ENCODE data around the gene EID3.

The EID3 gene

GRCh38 chr12:104288635-104289274 lies 14.8 kb upstream of the EID3 start:
- H3K4me1 ChIP-seq (ENCODE audit: low read length), result peaks cover 21% of the 10 kb centered on the region
- H3K9ac ChIP-seq (ENCODE audit: low read length), result peak overlapping the region; percentile 78
- peak overlapping the region; percentile 91 for H3K4me3 ChIP-seq (ENCODE audit: low read length)
- peak overlapping the region; percentile 32; the same call in 1 of the 2 replicates for H2AFZ ChIP-seq (ENCODE audit: low read depth, low read length)
- H3K9me3 ChIP-seq (ENCODE audit: insufficient read depth, low read length), result no peaks in the 10 kb centered on the region
- peaks cover 3% of the 10 kb centered on the region; the same call in 1 of the 2 replicates for H4K20me1 ChIP-seq (ENCODE audit: insufficient read depth, low read length)
- peaks cover 68% of the 10 kb centered on the region for H3K79me2 ChIP-seq (ENCODE audit: low read length)
- peak overlapping the region; percentile 100 for H3K4me2 ChIP-seq (ENCODE audit: low read length)
- no peaks in the 10 kb centered on the region for H3K27me3 ChIP-seq (ENCODE audit: low read depth, low read length)
- TF ChIP-seq CTCF (IDR thresholded peaks at IDR 0.05; ENCODE audit: low read depth, low read length) (0 out of 2 replicates have a peak, but pooled peaks have one; percentile 5), EZH2phosphoT487 (IDR thresholded peaks at IDR 0.05; ENCODE audit: low read depth) (no peak)
- H3K27ac ChIP-seq (ENCODE audit: low read length), result peak overlapping the region; percentile 94
- peaks cover 17% of the 10 kb centered on the region for H3K36me3 ChIP-seq (replicated peaks; ENCODE audit: low read depth, low read length)

- Histone ChIP-seq H4K20me1 (ENCODE audit: insufficient read depth, low read length) (peaks cover 11% of the 10 kb centered on the region), H3K4me2 (ENCODE audit: low read length) (no peak overlapping the region), H3K9me3 (ENCODE audit: insufficient read depth, low read length) (no peaks in the 10 kb centered on the region), H3K4me1 (ENCODE audit: low read length) (peaks cover 21% of the 10 kb centered on the region), H2AFZ (ENCODE audit: low read depth, low read length) (no peak overlapping the region), H3K36me3 (replicated peaks; ENCODE audit: low read depth, low read length) (peaks cover 24% of the 10 kb centered on the region), H3K4me3 (ENCODE audit: low read length) (no peak overlapping the region), H3K27me3 (ENCODE audit: low read depth, low read length) (no peaks in the 10 kb centered on the region), H3K9ac (ENCODE audit: low read length) (no peak overlapping the region), H3K79me2 (ENCODE audit: low read length) (peaks cover 84% of the 10 kb centered on the region), H3K27ac (ENCODE audit: low read length) (no peak overlapping the region)
- TF ChIP-seq EZH2phosphoT487 (IDR thresholded peaks at IDR 0.05; ENCODE audit: low read depth) (no peak), CTCF (IDR thresholded peaks at IDR 0.05; ENCODE audit: low read depth, low read length) (no peak)
These were observed 13.2 kb upstream of the EID3 start for GRCh38 chr12:104290320-104290719.

- Histone ChIP-seq H3K4me2 (ENCODE audit: low read length) (no peak overlapping the region), H2AFZ (ENCODE audit: low read depth, low read length) (no peak overlapping the region), H3K9me3 (ENCODE audit: insufficient read depth, low read length) (no peaks in the 10 kb centered on the region), H3K27ac (ENCODE audit: low read length) (no peak overlapping the region), H3K4me1 (ENCODE audit: low read length) (peaks cover 17% of the 10 kb centered on the region), H3K4me3 (ENCODE audit: low read length) (no peak overlapping the region), H3K79me2 (ENCODE audit: low read length) (peaks cover 89% of the 10 kb centered on the region), H3K9ac (ENCODE audit: low read length) (no peak overlapping the region), H3K36me3 (replicated peaks; ENCODE audit: low read depth, low read length) (peaks cover 30% of the 10 kb centered on the region), H3K27me3 (ENCODE audit: low read depth, low read length) (no peaks in the 10 kb centered on the region), H4K20me1 (ENCODE audit: insufficient read depth, low read length) (peaks cover 17% of the 10 kb centered on the region)
- TF ChIP-seq EZH2phosphoT487 (IDR thresholded peaks at IDR 0.05; ENCODE audit: low read depth) (no peak), CTCF (IDR thresholded peaks at IDR 0.05; ENCODE audit: low read depth, low read length) (no peak)
These were observed 12.7 kb upstream of the EID3 start for GRCh38 chr12:104290855-104291254.

GRCh38 chr12:104291867-104292524 lies 11.5 kb upstream of the EID3 start:
- H3K4me2 ChIP-seq (ENCODE audit: low read length), result no peak overlapping the region
- H3K4me1 ChIP-seq (ENCODE audit: low read length), result peaks cover 9% of the 10 kb centered on the region
- peaks cover 19% of the 10 kb centered on the region for H4K20me1 ChIP-seq (ENCODE audit: insufficient read depth, low read length)
- H3K36me3 ChIP-seq (replicated peaks; ENCODE audit: low read depth, low read length), result peaks cover 40% of the 10 kb centered on the region
- no peak overlapping the region for H3K27ac ChIP-seq (ENCODE audit: low read length)
- H3K4me3 ChIP-seq (ENCODE audit: low read length), result no peak overlapping the region
- no peak overlapping the region for H2AFZ ChIP-seq (ENCODE audit: low read depth, low read length)
- no peaks in the 10 kb centered on the region for H3K27me3 ChIP-seq (ENCODE audit: low read depth, low read length)
- TF ChIP-seq EZH2phosphoT487 (IDR thresholded peaks at IDR 0.05; ENCODE audit: low read depth) (no peak), CTCF (IDR thresholded peaks at IDR 0.05; ENCODE audit: low read depth, low read length) (no peak)
- H3K79me2 ChIP-seq (ENCODE audit: low read length), result peaks cover 99% of the 10 kb centered on the region
- H3K9me3 ChIP-seq (ENCODE audit: insufficient read depth, low read length), result no peaks in the 10 kb centered on the region
- no peak overlapping the region for H3K9ac ChIP-seq (ENCODE audit: low read length)
